ENCODE data around the gene TNRC6A.
"Not testable (repeated sequence)": the region's sequence is repeated elsewhere in the genome, so short reads cannot be mapped to it uniquely, and the experiment has no call there.

Gene TNRC6A

DNA sequence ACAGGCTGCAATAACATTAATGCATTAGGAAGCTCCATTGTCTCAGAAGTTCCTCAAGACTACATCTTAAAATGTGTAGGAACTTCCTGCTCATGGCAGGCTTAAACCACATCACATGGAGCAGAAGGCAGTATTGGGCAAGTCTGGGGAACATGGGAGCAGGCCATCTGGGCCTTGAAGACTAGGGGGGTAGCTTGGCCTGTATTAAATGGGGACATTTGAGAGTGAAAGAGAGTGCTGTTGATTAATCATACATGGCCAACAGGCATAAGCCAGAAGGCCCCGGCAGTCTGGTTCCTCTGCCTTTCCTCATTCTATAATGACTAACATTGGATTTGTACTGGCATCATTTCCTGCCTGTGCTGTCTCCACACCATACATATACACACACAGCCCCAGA, 91.1 kb downstream of the TNRC6A start:
- no peak for DNase-seq

DNA sequence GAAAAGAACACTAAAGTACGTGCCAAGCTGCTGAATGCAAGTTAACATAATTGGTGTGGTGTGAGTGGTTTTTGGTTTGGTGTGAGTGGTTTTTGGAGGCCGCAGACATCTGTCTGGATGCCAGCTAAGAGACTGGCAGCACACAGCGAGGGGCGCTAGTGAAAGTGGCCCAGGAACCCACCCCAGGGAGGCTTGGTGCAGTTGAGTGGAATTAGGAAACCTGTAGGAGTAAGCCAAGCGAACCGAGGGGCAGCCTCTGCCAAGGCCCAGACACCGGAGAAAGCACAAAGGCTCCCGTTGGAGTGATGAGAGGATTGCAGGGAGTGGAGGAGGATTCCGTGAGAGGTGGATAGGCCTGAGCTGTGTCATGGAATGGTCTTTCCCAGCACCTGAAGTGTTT, 91.7 kb downstream of the TNRC6A start:
- no peak for DNase-seq

DNA sequence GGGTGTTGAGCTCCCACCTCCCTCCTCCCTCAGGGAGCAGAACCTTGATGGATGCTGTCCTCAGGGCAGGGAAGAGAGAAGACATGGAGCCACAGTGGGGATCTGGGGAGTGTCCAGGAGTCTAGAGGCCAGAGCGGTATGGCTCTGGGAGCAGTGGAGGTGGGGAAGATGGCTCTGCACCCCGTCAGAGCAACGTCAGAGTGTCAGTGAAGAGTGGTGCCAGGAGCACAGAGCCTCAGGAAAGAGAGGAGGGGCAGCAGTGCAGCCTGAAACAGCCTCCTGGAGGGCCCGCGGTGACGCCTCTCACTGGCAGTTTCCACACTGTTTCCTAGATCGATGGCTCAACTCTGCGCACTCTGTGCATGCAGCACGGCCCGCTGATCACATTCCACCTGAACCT, 93.1 kb downstream of the TNRC6A start:
- no peak for DNase-seq

DNA sequence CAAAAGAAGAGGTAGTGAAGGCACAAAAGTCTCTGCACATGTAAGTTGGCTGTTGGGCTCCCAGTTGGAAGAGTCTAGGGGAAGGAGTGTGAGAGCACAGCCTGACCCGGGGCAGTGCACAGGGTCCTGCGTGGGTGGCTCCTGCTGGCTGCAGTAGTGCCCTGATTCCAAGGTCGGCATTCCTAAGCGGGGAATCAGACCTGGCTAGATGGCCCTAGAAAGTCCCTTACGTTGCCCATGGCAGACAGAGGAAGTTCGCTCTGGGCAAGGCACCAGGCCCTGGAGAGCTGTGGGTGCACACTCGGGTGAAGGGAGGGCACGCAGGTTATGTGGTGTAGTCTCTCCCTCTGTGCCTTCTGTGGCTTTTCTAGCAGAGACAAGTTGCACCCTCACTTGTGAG, 93.5 kb downstream of the TNRC6A start:
- no peak for DNase-seq

DNA sequence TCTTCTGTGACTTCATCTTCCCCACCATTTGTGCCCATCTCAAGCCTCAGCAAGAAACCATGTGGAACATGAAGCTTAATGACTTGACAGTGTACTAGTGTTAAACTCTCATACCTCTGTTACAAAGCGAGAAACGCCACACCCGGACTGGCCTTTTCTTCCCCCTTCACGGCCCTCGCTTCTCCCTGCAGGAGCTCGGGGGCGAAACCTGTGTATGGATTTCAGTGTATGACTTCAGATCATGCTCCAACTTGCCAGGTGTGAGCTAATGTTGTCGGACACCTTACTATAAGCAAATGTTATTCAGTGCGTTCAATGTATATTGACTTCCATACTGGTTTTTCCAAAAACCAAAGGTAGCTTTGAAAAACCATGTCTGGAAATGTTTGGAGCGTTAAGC, 96.2 kb downstream of the TNRC6A start:
- no peak for DNase-seq

DNA sequence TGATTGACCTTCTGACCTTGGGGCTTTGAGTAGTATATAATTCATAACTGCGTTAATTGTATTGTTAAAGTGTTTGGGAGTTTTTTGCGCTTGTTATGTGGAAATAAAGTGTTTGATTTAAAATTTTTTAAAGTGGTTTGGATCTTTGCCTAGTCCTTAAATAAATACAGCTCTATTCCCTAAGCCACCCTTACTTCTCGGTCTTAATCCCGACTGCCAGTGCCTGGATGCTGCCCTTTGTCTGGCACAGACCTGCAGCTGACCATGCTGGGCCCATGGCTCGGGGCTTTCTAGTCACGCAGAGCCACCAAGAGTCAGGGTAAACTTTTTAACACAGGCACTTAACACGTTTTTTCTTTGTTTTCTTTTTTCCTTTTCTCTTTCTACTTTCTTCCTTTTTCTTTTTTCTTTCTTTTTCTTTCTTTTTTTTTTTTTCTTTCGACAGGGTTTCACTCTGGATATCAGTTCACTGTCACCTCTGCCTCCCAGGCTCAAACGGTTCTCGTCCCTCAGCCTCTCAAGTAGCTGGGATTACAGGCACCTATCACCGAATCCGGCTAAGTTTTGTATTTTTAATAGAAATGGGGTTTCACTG, 96.7 kb downstream of the TNRC6A start:
- DNase-seq = no peak

DNA sequence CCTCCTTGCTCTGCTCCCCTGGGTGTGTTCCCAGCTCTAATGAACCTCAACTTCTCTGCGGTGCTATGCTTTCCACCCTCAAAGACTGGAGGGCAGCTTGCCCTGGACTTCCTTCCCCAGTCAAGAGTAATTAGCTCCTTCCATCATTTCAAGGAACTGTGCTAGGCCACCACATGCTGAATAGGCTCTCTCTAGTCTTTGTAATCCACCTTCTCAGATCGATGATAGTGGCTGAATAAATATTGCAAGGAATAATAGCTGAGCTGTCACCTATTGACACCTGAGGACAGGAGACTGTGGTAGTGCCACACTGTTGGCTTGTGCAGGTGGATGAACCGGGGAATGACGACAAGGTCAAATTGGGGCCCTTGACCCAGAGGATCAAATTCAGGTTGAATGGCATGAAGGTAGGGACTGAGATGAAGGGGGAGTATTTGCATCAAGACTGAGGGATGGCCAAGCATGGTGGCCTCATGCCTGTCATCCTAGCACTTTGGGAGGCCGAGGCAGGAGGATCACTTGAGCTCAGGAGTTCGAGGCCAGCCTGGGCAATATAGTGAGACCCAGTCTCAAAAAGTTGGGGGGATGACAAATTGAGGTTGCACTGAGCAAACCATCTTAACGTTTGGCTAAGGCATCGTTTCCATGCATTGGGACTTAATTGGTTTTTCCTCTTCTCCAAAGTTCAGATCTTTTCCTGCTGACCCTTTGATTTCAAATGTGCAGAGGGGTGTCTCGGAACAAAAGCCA, 97.5 kb downstream of the TNRC6A start:
- no peak for DNase-seq

DNA sequence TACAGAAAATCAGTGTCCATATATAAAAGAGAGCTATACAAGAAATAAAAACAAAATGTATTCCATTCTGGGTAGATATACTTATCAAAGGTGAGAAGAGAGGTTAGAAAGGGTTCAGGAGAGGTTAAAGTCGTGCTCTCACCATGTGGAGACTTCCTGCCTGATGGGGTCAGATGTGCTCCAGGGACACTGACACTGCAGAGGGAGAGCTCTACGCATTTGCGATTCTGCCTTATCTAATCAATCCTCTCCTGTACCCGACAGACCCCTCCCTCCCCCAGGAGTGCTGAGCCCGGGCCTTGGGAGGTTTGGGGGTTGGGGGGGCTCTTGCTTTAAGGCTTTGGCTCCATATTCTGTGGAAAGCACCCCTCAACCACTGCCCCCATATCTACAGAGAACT, 99.7 kb downstream of the TNRC6A start:
- no peak for DNase-seq

DNA sequence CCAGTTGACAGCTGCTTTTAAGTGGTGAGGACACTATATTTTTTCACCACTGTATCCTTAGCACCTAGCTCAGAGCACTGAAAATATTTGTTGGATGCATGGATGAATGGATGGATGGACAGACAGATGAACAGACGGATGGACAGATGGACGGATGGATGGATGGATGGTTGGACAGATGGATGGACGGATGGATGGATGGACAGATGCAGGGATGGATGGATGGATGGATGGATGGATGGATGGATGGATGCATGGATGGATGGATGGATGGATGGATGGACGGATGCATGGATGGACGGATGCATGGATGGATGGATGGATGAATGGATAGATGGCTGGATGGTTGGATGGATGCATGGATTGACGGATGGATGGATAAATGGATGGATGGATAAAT, 103.9 kb downstream of the TNRC6A start:
- no peak for DNase-seq

DNA sequence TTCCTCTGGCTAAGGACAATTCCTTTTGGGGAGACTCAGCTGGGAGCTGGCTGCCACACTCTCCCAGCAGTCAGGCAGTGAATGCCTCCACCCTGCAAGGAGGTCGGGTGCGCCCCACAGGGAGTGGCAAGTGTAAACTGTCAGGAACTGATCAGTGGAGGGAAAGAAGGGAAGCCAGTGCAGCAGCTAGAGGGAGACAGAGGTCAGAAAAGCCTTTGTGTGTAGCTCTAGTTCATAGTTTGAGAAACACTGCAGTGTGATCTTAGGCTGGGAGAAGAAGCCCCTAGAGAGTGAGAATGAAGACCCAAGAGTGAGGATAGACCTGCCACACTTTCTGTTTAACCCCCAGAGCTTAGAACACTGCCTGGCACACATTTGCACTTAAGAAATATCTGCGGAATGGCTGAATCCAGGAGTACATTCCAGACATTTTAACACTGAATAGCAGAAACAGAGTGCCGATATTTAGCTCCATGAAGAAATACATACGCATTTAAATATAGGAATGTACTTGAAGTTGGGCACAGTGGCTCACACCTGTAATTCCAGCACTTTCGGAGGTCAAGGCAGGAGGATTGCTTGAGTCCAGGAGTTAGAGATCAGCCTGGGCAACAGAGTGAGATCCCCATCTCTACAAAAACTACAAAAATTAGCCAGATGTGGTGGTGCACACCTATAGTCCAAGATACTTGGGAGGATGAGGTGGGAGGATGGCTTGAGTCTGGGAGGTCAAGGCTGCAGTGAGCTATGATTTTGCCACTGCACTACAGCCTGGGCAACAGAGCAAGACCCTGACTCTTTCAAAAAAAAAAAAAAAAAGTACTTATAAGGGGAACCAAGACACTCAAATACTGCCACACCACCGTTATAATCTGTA, 105.2 kb downstream of the TNRC6A start:
- DNase-seq = no peak

DNA sequence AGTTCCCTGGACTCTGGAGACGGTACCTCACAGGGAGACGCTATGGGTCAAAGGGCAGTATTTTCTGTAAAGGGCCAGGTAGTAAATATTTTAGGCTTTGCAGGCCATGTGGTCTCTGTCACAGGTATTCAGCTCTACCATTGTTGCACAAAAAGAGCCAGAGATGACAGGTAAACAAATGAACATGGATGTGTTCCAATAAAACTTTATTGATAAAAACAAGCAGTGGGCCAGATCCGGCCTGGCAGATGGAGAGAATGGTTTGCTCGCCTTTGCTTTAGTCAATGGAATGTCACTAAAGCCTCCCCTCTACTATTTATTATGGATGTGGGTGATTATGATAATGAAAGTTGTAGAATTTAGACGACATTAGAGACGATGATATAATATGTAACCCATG, 107.4 kb downstream of the TNRC6A start:
- no peak for DNase-seq

DNA sequence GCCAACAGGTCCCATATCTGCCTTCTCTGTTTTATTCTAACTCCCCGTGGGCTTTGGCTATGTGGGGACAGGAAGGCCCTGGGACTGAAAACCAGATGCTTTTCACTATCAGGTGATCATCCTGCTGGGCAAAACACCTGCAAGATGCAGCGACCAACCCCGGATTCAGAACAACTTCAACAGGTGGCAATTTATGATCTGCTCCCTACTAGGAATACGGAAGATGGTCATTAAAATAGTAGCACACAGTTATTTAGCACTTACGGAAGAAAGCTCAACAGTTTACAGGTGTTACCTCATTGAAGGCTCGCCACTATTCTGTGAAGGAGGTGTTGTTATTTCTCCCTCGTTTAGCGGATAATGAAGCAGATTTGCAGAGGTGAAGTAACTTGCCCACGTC, 108.5 kb downstream of the TNRC6A start:
- DNase-seq = no peak

DNA sequence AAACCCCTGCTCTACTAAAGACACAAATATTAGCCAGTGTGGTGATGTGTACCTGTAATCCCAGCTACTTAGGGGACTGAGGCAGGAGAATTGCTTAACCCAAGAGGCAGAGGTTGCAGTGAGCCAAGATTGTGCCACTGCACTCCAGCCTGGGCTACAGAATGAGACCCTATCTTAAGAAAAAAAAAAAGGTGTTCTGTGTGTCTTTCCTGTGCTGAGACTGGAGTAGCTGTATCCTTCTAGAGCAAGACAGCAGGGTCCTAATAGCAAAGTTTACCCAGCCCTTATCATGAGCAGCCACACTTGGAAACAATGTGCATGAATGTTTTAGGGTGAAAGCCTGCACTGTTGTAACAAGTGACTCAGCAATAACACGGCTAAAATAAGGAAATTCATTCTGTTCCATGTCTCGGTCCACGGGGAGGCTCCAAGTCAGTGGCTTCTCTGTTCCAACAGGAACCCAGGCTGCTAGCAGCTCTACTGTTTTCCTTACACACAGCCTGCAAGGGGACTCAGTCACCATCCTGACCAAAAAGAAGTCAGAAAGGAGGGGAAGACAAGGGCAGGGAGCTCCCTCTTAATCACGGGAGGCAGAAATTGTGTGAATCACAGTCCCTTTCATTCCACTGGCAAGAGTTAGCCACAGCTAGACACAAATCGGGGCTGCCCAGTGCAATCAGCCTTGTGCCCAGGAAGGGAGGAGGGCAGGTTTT, 109.3 kb downstream of the TNRC6A start:
- DNase-seq = no peak

DNA sequence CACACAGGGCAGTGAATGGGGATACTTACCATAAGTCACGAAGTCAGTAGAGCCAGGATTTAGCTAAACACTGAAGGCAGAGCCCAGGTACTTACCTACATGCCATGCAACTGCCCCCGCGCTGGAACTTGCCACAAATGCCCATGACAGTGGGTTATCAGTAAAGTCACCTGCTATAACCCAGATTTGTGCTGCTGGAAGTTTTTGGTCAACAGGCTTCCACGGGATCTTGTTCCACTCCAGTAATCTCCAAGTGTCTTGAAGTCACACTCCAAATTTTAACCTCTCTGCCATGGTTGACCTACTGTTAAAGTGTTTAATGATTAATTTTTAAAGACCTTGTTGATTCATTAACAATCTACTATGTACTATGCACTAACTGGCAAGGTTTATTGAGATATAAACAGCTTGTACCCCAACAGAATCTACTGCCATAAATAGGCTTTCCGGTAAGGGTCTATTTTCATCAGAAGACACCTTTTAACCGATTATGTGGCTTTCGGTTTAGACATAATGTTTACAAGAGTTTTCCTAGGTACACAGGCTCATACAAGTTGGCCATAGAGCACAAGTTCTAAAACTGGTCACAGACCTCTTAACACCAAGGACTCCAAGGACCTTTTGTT, 110.0 kb downstream of the TNRC6A start:
- DNase-seq = no peak

DNA sequence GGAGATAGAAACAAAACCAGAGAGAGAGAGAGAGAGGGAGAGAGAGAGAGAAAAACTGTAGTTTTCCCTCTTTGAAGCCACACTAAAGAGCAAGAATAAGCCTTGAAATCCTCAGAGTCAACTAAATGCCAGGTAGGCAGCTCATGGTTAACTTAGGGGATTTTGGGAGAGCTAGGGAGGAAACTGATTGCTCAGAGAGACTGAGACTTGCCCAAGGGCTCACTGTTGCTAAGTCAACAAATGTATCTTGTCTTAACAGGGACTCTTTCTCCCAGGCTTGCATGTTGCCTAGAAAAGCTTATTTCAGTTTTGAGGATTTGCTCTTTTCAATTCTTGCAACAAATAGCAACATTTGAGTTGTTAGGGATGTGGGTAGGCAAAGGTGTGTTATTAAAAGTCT, 111.8 kb downstream of the TNRC6A start:
- no peak for DNase-seq

DNA sequence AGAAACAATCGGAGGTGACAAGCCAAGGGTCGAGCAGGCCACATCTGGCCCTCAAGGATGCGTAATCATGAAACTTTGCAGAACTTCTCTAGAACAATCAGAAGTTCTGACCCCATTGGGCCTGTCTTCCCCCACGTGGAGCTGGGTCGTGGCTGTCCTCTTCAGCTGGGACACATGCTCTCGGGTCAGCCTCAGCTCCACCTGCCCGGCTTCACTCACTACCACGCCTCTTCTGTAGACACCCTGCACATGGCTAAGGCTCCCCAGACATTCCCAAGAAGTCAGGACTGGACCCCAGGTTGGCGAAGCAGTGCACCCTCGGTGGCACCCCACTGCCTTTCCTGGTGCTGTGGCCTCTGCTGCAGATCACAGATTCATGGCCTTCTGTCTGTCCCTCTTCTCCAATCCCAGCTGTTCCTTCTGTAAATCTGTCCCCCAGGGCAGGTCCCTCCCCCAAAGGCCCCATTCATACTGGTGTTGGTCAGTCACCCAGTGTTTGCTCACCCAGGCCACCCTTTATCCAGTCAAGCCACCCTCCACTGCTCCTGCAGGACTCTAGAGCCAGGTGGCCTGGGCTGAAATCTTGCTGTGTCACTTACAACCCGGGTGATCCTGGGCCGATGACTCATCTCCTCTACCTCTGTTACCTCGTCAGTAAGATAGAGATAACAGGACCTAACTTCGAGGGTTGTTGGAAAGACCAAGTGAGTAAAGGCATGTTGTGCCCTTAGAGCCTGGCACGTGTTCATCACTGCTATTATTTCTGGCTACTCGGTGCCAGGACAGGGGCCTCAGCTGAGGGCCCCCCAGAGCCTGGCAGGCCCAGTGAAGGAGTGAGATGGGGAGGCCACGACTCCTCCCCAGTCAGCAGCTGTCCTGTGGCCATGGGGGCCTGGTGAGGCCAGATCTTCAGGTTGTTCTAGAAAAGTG, 114.9 kb downstream of the TNRC6A start:
- no peak for DNase-seq

DNA sequence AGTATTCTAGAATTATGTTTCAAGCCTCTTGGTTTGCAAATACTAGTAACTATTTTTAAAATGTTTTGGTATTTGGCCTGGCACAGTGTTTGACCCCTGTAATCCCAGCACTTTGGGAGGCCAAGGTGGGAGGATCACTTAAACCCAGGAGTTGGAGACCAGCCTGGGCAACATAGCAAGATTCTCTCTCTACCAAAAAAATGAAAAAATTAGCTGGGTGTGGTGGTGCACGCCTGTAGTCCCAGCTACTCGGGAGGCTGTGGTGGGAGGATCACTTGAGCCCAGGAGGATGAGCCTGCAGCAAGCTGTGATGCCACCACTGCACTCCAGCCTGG, 115.5 kb downstream of the TNRC6A start:
- not testable (repeated sequence) for DNase-seq

DNA sequence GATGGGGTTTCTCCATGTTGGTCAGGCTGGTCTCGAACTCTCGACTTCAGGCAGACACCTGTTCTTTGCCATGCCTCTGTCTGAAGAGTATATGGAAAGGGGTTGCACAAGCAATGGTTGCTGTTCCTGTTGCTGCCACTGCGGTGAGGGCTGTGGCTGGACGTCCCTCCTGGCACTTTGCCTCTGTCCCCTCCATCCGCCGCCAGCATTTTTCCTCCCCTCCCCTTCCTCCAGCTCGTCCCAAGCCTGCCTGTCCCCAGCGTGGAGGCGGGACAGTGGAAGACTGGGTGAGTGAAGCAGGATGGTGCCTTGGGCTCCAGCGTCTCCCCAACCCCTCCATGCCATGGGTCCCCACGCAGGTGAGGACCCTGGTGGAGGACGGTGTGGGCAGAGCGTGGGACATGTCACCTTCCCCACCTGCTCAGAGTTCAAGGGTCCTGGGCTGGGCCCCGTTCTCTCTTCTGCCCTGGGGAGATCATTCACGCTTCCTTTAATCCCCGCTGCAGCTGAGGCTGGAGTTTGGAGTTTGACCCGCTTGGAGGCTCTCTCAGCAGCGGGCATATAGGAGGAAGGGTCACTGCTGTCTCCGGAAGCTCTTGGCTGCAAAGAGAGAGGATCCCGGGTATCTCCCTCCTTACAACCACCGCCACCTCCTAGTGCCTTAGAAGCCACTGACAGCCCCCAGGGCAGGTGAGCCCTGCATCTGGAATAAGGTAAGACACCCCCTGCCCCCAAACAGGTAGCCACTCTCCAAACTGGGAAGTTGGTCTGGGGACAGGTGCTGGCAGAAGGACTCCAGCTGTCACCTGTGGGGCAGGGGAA, 116.5 kb downstream of the TNRC6A start, which contains the start of gene SLC5A11:
SLC5A11 (plus strand) TSS at position 238 of the 822 bp plus-strand sequence. CDS start 12,681 bp downstream, outside the sequence.
- DNase-seq = no peak

DNA sequence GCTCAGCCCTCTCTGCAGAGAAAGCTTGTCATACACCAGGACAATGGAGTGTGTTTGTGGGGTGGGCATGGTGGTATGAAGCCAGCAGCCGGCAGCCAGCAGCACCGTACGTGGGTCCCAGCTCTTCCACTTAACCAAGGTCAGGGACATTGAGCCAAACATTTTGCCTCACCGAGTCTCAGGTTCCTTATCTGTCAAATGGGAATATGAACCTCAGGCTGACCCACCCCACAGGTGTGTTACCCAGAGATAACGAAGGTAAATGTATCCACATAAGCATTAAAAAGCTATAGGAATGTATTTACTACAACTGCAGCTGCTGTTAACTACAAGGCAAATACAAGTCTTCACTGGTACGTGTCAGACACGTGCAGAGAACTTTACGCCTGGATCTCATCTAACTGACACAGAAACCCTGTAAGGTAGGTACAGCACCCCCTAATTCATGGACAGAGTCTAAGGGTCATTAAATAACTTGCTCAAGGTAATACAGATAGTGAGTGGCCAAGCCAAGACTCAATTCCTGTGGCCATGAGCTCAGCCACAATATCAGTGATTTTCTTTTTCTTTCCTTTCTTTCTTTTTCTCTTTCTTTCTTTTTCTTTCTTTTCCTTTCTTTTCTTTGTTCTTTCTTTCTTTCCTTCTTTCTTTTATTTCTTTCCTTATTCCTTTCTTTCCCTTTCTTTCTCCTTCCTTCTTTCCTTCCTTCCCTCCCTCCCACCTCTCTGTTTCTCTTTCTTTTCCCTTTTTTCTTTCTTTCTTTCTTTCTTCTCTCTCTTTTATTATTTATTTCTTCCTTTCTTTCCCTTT, 117.3 kb downstream of the TNRC6A start:
- DNase-seq = no peak

DNA sequence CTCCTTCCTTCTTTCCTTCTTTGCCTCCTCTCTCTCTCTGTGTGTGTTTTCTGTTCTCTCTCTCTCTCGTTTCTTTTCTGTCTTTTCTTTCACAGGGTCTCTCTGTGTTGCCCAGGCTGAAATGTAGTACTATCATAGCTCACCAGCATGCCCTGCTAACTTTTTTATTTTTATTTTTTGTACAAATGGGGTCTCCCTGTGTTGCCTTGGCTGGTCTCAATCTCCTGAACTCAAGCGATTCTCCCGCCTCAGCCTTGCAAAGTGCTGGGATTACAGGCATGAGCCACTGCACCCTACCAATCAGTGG, 117.9 kb downstream of the TNRC6A start:
- no peak for DNase-seq

Measured in activated T-cell treated with anti-CD3 and anti-CD28 coated beads, Interleukin-2, amount 50 U/mL, for 48 hours (primary cell).